HepG2 (cell line): ENCODE results near the gene B3GNT9. TPM values are rescaled to one million over a fixed set of nuclear protein-coding genes. Genes with fewer than 3 reads are reported as not detected.

Experiments
- AGO2 ChIP-seq: fragments of 200-400 bp; formaldehyde crosslinking; optimal IDR thresholded peaks from 2 replicates; pipeline ENCODE3; 2017; ENCODE audit warnings: mild to moderate bottlenecking, low read depth, low read length, moderate library complexity
- BRD4 ChIP-seq: sonication (generic); formaldehyde crosslinking; IDR thresholded peaks from 2 replicates; pipeline ENCODE4 v1.4.0; 2020; ENCODE audit warnings: missing genetic modification reagents
- EP300 ChIP-seq, 3 experiments: sonication (generic) in 1 of 3; formaldehyde crosslinking in 1 of 3; IDR thresholded peaks; 2 replicates each; pipeline versions ENCODE4 v1.5.1 to v1.6.1; 2011 to 2020; ENCODE audit warnings: low read depth in 2 of 3, low read length in 2 of 3, borderline replicate concordance in 1 of 3, improper control_type of control experiment in 1 of 3, mild to moderate bottlenecking in 1 of 3, missing genetic modification reagents in 1 of 3, moderate library complexity in 1 of 3
- KAT7 ChIP-seq: IDR thresholded peaks from 2 replicates; pipeline ENCODE4 v1.6.1; 2018; ENCODE audit warnings: borderline replicate concordance, missing compliant biosample characterization
- MTA1 ChIP-seq: sonication (generic); formaldehyde crosslinking; IDR thresholded peaks from 2 replicates; pipeline ENCODE4 v1.4.0; 2020; ENCODE audit warnings: missing genetic modification reagents, mild to moderate bottlenecking, borderline replicate concordance
- NBN ChIP-seq: fragments of 450-650 bp; conservative IDR thresholded peaks from 2 replicates; pipeline ENCODE4 v1.6.1; 2017
- PHB2 ChIP-seq: fragments of 450-650 bp; IDR thresholded peaks from 2 replicates; pipeline ENCODE4 v1.6.1; 2018; ENCODE audit not compliant: partially characterized antibody
- RERE ChIP-seq: IDR thresholded peaks from 2 replicates; pipeline ENCODE4 v1.6.1; 2016; ENCODE audit warnings: low read depth, missing genetic modification reagents, missing compliant biosample characterization
- ZFX ChIP-seq: sonication (generic); formaldehyde crosslinking; IDR thresholded peaks from 2 replicates; pipeline ENCODE4 v1.4.0; 2020; ENCODE audit warnings: mild to moderate bottlenecking, low read depth, missing genetic modification reagents, moderate library complexity
- ZHX1 ChIP-seq: sonication (generic); formaldehyde crosslinking; IDR thresholded peaks from 2 replicates; pipeline ENCODE4 v1.8.1; 2022; ENCODE audit warnings: low read depth, mild to moderate bottlenecking, missing genetic modification reagents
- ZNF260 ChIP-seq: sonication (generic); formaldehyde crosslinking; IDR thresholded peaks from 2 replicates; pipeline ENCODE4 v1.4.0; 2020; ENCODE audit warnings: missing genetic modification reagents, low read depth, mild to moderate bottlenecking, borderline replicate concordance
- ZNF276 ChIP-seq: sonication (generic); formaldehyde crosslinking; IDR thresholded peaks from 2 replicates; pipeline ENCODE4 v1.4.0; 2020; ENCODE audit warnings: mild to moderate bottlenecking, low read depth, missing genetic modification reagents
- ZNF430 ChIP-seq: sonication (generic); formaldehyde crosslinking; IDR thresholded peaks from 2 replicates; pipeline ENCODE4 v1.9.0; 2021; ENCODE audit warnings: mild to moderate bottlenecking, missing genetic modification reagents
- ZNF710 ChIP-seq: sonication (generic); formaldehyde crosslinking; IDR thresholded peaks from 2 replicates; pipeline ENCODE4 v1.5.0; 2020; ENCODE audit warnings: mild to moderate bottlenecking, missing genetic modification reagents, borderline replicate concordance
- ZNF850 ChIP-seq: sonication (generic); formaldehyde crosslinking; conservative IDR thresholded peaks from 2 replicates; pipeline ENCODE4 v1.9.0; 2021; ENCODE audit warnings: mild to moderate bottlenecking, missing genetic modification reagents
- polyA plus RNA-seq, 8 experiments: library from polyadenylated mRNA; depleted of rRNA in 3 of 8; stranded (reverse) in 7 of 8; unstranded in 1 of 8; fragments of >200 nt; fragmentation: Illumina TruSeq in 4 of 8; extraction: Trizol in 4 of 8; gene quantifications; 2 replicates each; pipeline versions ENCODE4 v1.2.1 to v1.2.3, GENCODE V29; 2011 to 2016; ENCODE audit warnings: low read depth in 4 of 8, missing spikeins in 1 of 8, mixed read lengths in 1 of 8; ENCODE audit not compliant: insufficient read depth in 1 of 8
- total RNA-seq, 5 experiments: library from RNA; depleted of rRNA; stranded (reverse); fragments of >200 nt; fragmentation: Illumina TruSeq; extraction: Trizol; gene quantifications; 2 replicates each; pipeline ENCODE4 v1.2.3, GENCODE V29; 2016; ENCODE audit warnings: low read depth in 1 of 5

Gene B3GNT9
- total and polyA plus RNA-seq, 2 of the 13 experiments (the other 11 are each of a cell fraction or from before 2014, with no cell fraction given), result 1.5 to 3.1 TPM

- TF ChIP-seq RERE, result no peak
- TF ChIP-seq NBN, result no peak
- no peak for TF ChIP-seq ZNF850 (CRISPR knock-in tag)
- TF ChIP-seq ZNF710, result peak; percentile 63
- no peak for TF ChIP-seq ZNF276 (CRISPR knock-in tag)
- TF ChIP-seq BRD4 (CRISPR knock-in tag), result 0 out of 2 replicates have a peak, but pooled peaks have one; percentile 41
- no peak for TF ChIP-seq PHB2
- peak; percentile 85 for TF ChIP-seq AGO2
- no peak for TF ChIP-seq KAT7 (CRISPR knock-in tag)
- no peak for TF ChIP-seq ZNF260 (CRISPR knock-in tag)
- no peak for TF ChIP-seq EP300 (IDR thresholded peaks at IDR 0.05; ENCODE audit: low read depth in 2 of 2, low read length in 2 of 2)
- no peak for TF ChIP-seq EP300 (CRISPR knock-in tag; IDR thresholded peaks at IDR 0.05; ENCODE audit: borderline replicate concordance)
- TF ChIP-seq ZFX, result no peak
- TF ChIP-seq ZHX1 (CRISPR knock-in tag), result peak; percentile 83; the same call in 1 of the 2 replicates
- TF ChIP-seq MTA1 (CRISPR knock-in tag), result 0 out of 2 replicates have a peak, but pooled peaks have one; percentile 18
- 0 out of 2 replicates have a peak, but pooled peaks have one; percentile 11 for TF ChIP-seq ZNF430 (CRISPR knock-in tag)
These were observed 558 bp downstream of the B3GNT9 start (continued) for GRCh38 chr16:67150047-67150832.
